ENCODE results near the gene TRPT1. TPM values are rescaled to one million over a fixed set of nuclear protein-coding genes. Genes with fewer than 3 reads are reported as not detected.

Gene TRPT1
- total and polyA plus RNA-seq, 2 of the 4 experiments (the other 2 are of a cell fraction): 63.2 to 81.9 TPM

DNA sequence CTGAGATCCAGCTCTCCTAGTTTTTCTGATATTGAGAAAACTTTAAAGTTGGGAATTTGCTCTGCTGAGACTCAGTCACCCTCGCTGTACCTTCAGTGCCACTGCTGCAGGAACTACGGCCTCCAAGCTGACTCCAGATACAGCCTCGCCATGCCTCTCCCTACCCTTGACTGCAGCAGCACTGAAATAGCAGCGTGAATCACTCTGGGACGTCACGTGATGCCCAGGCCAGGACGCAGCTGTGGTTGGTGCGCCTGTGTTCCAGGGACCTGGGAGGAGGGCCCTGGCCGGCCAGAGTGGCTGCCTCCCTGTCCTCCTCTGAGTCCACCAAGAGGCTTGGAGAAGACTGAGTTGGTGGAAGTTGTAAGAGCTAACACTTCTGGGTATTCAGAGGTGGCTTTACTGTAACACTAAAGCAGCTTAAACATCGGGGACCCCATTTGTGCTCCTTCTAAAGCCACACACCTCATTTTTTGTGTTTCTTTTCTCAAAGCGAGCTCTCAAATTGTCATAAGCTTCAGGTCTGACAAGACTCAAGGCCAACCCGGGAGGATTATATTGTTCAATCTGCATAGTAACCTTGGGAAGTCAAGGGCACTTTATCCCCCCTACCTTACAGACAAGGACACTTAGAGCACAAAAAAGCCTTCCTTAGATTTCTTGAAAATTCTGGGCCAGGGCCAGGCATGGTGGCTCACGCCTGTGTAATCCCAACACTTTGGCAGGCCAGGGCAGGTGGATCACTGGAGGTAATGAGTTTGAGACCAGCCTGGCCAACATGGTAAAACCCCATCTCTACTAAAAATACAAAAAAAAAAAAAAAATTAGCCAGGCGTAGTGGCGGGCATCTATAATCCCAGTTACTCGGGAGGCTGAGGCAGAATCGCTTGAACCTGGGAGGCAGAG lies 44.2 kb downstream of the TRPT1 start (continued):
- TF ChIP-seq, protein P1, sequence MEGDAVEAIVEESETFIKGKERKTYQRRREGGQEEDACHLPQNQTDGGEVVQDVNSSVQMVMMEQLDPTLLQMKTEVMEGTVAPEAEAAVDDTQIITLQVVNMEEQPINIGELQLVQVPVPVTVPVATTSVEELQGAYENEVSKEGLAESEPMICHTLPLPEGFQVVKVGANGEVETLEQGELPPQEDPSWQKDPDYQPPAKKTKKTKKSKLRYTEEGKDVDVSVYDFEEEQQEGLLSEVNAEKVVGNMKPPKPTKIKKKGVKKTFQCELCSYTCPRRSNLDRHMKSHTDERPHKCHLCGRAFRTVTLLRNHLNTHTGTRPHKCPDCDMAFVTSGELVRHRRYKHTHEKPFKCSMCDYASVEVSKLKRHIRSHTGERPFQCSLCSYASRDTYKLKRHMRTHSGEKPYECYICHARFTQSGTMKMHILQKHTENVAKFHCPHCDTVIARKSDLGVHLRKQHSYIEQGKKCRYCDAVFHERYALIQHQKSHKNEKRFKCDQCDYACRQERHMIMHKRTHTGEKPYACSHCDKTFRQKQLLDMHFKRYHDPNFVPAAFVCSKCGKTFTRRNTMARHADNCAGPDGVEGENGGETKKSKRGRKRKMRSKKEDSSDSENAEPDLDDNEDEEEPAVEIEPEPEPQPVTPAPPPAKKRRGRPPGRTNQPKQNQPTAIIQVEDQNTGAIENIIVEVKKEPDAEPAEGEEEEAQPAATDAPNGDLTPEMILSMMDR (conservative IDR thresholded peaks at IDR 0.05; ENCODE audit: low read depth, low read length): no peak
- TF ChIP-seq CHD1 (IDR thresholded peaks at IDR 0.05; ENCODE audit: low read depth, low read length): no peak
- TF ChIP-seq MXI1 (IDR thresholded peaks at IDR 0.05; ENCODE audit: borderline replicate concordance, low read depth, low read length): peak; percentile 22; the same call in 1 of the 2 replicates

All from IMR-90 (cell line).